Hepatocyte (in vitro differentiated cells): ENCODE results near the gene RAD51D. TPM values are rescaled to one million over a fixed set of nuclear protein-coding genes. Genes with fewer than 3 reads are reported as not detected.
A peak's percentile ranks its signal among the peaks of the same experiment; 100 is the strongest.

Experiments used
- DNase-seq: peaks from one replicate; pipeline ENCODE4 v3.0.0-alpha.2; 2016; ENCODE audit warnings: low spot score
- H2AFZ ChIP-seq: fragments of 200-600 bp; sonication (generic); 2 replicates; pipeline ENCODE4 v1.6.0; 2016; ENCODE audit warnings: antibody characterized with exemption, mild to moderate bottlenecking
- H3K27ac ChIP-seq: fragments of 200-600 bp; sonication (generic); 2 replicates; pipeline ENCODE4 v1.5.1; 2016; ENCODE audit warnings: mild to moderate bottlenecking
- H3K27me3 ChIP-seq: fragments of 200-600 bp; sonication (generic); 2 replicates; pipeline ENCODE4 v1.6.1; 2016
- H3K36me3 ChIP-seq: fragments of 200-600 bp; sonication (generic); replicated peaks from 2 replicates; pipeline ENCODE4 v1.5.1; 2016; ENCODE audit warnings: low read depth; ENCODE audit not compliant: insufficient read depth
- H3K4me1 ChIP-seq: fragments of 200-600 bp; sonication (generic); 2 replicates; pipeline ENCODE4 v1.5.1; 2016; ENCODE audit warnings: mild to moderate bottlenecking, moderate library complexity; ENCODE audit not compliant: insufficient read depth
- H3K4me2 ChIP-seq: fragments of 200-600 bp; sonication (generic); 2 replicates; pipeline ENCODE4 v1.6.0; 2016
- H3K4me3 ChIP-seq: fragments of 200-600 bp; sonication (generic); 2 replicates; pipeline ENCODE4 v1.5.1; 2016; ENCODE audit warnings: mild to moderate bottlenecking
- H3K79me2 ChIP-seq: fragments of 200-600 bp; sonication (generic); 2 replicates; pipeline ENCODE4 v1.6.0; 2017; ENCODE audit warnings: mild to moderate bottlenecking
- H3K9me2 ChIP-seq: fragments of 200-600 bp; sonication (generic); replicated peaks from 2 replicates; pipeline ENCODE4 v1.6.0; 2017; ENCODE audit warnings: mild to moderate bottlenecking; ENCODE audit not compliant: insufficient read depth
- H3K9me3 ChIP-seq: fragments of 200-600 bp; sonication (generic); 2 replicates; pipeline ENCODE4 v1.5.1; 2016; ENCODE audit warnings: low read depth, mild to moderate bottlenecking
- H4K20me1 ChIP-seq: fragments of 200-600 bp; sonication (generic); 2 replicates; pipeline ENCODE4 v1.6.0; 2016; ENCODE audit warnings: mild to moderate bottlenecking; ENCODE audit not compliant: insufficient read depth, poor library complexity, severe bottlenecking
- EZH2 ChIP-seq: fragments of 200-600 bp; sonication (generic); IDR thresholded peaks from 2 replicates; pipeline ENCODE4 v1.6.1; 2016; ENCODE audit warnings: antibody characterized with exemption, mild to moderate bottlenecking, borderline replicate concordance
- EZH2phosphoT487 ChIP-seq: fragments of 200-600 bp; sonication (generic); IDR thresholded peaks from one replicate; pipeline ENCODE4 v1.6.1; 2018; ENCODE audit warnings: antibody characterized with exemption, mild to moderate bottlenecking, low read depth, moderate library complexity; ENCODE audit not compliant: unreplicated experiment, severe bottlenecking
- WGBS: methylation state at CpG from one replicate; pipeline ENCODE4 v1.1.6; 2016; ENCODE audit warnings: low lambda C conversion rate; ENCODE audit errors: missing lambda C conversion rate; 5-methylcytosine and 5-hydroxymethylcytosine counted together
- polyA plus RNA-seq: library from polyadenylated mRNA; unstranded; fragments of >200 nt; fragmentation: Nextera tagmentation; extraction: Ambion mirVana; gene quantifications from 2 replicates; pipeline ENCODE4 v1.2.1, GENCODE V29; 2016
- total RNA-seq: library from RNA; depleted of rRNA; stranded (reverse); fragments of >200 nt; gene quantifications from 2 replicates; pipeline ENCODE4 v1.2.3, GENCODE V29; 2014
- TF ChIP-seq, protein P1 (sequence below): fragments of 200-600 bp; sonication (generic); IDR thresholded peaks from 2 replicates; pipeline ENCODE4 v1.5.1; 2016; ENCODE audit warnings: antibody characterized with exemption, mild to moderate bottlenecking; ENCODE audit not compliant: poor library complexity

Gene RAD51D
- total and polyA plus RNA-seq, 2 experiments from 2014 or later: 7.1 to 9.9 TPM

- H3K9me3 ChIP-seq: no peaks in the 10 kb centered on the region
- H3K4me3 ChIP-seq: no peak overlapping the region
- H3K79me2 ChIP-seq: peaks cover 78% of the 10 kb centered on the region
- H3K4me2 ChIP-seq: no peak overlapping the region
- no peak for TF ChIP-seq EZH2phosphoT487
- TF ChIP-seq, protein P1, sequence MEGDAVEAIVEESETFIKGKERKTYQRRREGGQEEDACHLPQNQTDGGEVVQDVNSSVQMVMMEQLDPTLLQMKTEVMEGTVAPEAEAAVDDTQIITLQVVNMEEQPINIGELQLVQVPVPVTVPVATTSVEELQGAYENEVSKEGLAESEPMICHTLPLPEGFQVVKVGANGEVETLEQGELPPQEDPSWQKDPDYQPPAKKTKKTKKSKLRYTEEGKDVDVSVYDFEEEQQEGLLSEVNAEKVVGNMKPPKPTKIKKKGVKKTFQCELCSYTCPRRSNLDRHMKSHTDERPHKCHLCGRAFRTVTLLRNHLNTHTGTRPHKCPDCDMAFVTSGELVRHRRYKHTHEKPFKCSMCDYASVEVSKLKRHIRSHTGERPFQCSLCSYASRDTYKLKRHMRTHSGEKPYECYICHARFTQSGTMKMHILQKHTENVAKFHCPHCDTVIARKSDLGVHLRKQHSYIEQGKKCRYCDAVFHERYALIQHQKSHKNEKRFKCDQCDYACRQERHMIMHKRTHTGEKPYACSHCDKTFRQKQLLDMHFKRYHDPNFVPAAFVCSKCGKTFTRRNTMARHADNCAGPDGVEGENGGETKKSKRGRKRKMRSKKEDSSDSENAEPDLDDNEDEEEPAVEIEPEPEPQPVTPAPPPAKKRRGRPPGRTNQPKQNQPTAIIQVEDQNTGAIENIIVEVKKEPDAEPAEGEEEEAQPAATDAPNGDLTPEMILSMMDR: no peak
- no peak for TF ChIP-seq EZH2
- H3K36me3 ChIP-seq: no peaks in the 10 kb centered on the region
- H3K9me2 ChIP-seq: no peaks in the 10 kb centered on the region
- H2AFZ ChIP-seq: no peak overlapping the region
- peaks cover 37% of the 10 kb centered on the region for H3K4me1 ChIP-seq
- H3K27me3 ChIP-seq: no peaks in the 10 kb centered on the region
- DNase-seq: no peak
- H3K27ac ChIP-seq: no peak overlapping the region
- peaks cover 17% of the 10 kb centered on the region for H4K20me1 ChIP-seq
- 100% methylated on average over 2 of the region's 2 CpGs for WGBS
Observed at GRCh38 chr17:35050170-35050569, 69.5 kb downstream of the RAD51D start.

DNA sequence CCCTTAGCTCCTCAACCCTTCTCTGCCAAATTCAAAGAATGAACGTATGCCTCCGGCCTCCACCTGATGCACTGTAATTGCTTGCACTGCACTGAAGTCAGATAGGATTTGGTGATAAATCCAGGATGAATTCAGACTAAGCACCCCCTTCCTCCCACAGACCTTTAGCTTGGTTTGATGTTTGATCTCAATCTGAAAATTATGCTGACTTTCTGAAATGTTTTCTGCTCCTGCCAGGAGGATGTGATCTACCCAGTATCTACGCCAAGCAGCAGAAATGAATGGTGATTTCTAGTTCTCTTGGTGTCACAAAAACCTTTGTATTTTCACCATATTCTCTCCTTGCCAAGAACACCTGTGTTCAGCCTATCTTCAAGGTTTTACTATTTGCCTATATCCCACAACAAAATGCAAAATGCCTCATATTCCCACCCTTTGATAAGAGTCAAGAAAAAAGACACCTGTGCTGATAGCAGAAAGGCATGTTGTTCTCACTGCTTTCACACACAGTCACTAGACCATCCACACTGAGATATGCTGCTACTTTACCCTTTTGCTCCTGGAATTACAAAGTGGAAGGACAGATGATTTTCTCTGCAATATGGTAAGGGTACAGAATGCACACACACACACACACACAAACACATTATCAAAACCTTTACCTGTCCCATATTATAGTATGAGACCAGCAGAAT, 70.8 kb downstream of the RAD51D start:
- H3K9me3 ChIP-seq: no peaks in the 10 kb centered on the region
- H3K4me1 ChIP-seq: peaks cover 37% of the 10 kb centered on the region
- H3K4me2 ChIP-seq: no peak overlapping the region
- H3K27me3 ChIP-seq: no peaks in the 10 kb centered on the region
- H3K36me3 ChIP-seq: no peaks in the 10 kb centered on the region
- WGBS: 77% methylated on average over 3 of the region's 3 CpGs
- no peak for TF ChIP-seq EZH2
- TF ChIP-seq EZH2phosphoT487: no peak
- TF ChIP-seq, protein P1: no peak
- no peak overlapping the region for H3K27ac ChIP-seq
- peaks cover 17% of the 10 kb centered on the region for H4K20me1 ChIP-seq
- no peak overlapping the region for H2AFZ ChIP-seq
- DNase-seq: no peak
- peaks cover 79% of the 10 kb centered on the region for H3K79me2 ChIP-seq
- no peaks in the 10 kb centered on the region for H3K9me2 ChIP-seq
- H3K4me3 ChIP-seq: no peak overlapping the region

DNA sequence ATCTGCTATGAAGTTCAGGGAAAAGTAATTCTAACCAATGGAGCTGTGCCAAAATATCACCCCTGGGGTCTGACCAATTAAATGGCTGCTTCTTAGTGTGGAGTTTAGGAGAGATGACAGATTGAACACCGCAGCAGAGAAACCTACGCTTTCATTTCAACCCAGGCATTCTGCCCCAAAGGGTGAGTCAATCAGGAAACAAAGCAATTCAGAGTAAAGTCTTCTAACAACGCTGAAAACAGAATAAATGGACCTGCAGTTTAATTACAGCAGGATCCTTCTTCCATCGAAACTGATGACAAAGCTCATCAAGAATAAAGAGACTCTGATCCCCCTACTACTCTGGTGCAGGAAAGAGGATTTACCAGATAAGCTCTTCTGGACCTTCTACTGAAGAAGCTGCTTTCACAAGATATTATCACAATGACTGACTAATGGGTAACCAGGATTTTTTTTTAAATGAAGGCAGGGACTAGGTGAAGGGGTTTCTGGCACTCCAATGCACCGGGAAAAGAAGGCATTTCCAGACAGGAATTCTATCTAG, 72.8 kb downstream of the RAD51D start:
- Histone ChIP-seq H3K36me3 (no peaks in the 10 kb centered on the region), H3K9me3 (no peaks in the 10 kb centered on the region), H3K27ac (peak overlapping the region; percentile 24), H3K79me2 (peaks cover 75% of the 10 kb centered on the region), H3K4me2 (peak overlapping the region; percentile 52), H3K9me2 (no peaks in the 10 kb centered on the region), H3K27me3 (no peaks in the 10 kb centered on the region), H3K4me3 (no peak overlapping the region), H4K20me1 (peaks cover 17% of the 10 kb centered on the region), H3K4me1 (peaks cover 27% of the 10 kb centered on the region), H2AFZ (no peak overlapping the region)
- WGBS: 41% methylated on average over 5 of the region's 5 CpGs
- TF ChIP-seq, protein P1: no peak
- TF ChIP-seq EZH2 (no peak), EZH2phosphoT487 (no peak)
- DNase-seq: no peak
